IPS-NIHi7 (cell line): ENCODE data around the gene VWF.

Experiments used
- DNase-seq: peaks from one replicate; pipeline ENCODE4 v3.0.0; 2012; ENCODE audit warnings: mixed read lengths; ENCODE audit errors: extremely low spot score

VWF gene

DNA sequence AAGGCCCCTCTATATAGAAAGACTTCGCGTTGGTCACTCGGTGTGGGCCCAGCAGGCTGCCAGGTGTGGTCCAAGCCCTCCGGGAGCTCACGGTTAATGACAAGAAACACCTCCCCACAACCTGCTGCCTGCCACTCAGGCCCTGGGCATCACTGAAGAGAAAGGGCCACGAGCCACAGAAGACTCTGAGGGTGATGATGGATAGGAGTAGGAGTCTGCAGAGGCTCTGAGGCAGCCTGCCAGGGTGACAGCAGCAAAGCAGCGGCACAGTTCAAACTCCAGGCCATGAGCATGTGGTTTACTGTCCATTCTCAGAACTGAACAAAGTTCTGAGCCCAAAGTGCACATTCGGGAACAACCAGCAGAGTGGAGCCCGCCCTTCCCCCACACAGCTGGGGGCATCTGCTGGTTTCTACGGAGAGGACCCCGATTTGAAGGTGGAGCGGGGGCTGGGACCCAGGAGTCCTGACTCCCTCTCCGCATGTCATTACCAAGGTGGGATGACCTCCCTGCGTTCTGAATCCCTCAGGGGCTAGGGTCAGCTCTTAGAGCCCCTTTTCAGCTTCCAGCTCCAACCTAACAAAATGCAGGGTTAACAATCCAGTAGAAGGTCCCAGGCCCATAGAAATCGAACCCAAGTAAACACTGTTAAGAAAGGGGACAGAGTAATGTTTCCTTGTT lies 65.8 kb downstream of the VWF start:
- no peak for DNase-seq

DNA sequence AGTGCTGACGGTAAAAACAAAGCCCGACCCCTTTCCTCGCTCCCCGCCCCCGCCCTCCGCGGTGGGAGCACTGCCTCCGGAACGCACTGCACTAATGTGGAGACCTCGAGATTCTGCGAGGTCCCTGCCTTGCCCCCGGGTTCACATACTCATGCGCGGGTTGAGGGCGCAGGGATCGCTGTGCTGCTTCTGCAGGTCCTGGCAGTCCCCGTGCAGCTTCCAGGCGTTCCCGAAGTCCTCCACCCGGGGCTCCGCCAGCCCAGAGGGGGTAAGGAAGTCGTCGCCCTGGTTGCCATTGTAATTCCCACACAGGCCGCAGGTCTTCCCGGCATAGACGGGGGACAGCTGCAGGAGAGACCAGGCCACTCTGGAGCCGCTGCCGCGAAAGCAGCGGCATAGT lies 66.8 kb downstream of the VWF start:
- DNase-seq, result peak; percentile 85

DNA sequence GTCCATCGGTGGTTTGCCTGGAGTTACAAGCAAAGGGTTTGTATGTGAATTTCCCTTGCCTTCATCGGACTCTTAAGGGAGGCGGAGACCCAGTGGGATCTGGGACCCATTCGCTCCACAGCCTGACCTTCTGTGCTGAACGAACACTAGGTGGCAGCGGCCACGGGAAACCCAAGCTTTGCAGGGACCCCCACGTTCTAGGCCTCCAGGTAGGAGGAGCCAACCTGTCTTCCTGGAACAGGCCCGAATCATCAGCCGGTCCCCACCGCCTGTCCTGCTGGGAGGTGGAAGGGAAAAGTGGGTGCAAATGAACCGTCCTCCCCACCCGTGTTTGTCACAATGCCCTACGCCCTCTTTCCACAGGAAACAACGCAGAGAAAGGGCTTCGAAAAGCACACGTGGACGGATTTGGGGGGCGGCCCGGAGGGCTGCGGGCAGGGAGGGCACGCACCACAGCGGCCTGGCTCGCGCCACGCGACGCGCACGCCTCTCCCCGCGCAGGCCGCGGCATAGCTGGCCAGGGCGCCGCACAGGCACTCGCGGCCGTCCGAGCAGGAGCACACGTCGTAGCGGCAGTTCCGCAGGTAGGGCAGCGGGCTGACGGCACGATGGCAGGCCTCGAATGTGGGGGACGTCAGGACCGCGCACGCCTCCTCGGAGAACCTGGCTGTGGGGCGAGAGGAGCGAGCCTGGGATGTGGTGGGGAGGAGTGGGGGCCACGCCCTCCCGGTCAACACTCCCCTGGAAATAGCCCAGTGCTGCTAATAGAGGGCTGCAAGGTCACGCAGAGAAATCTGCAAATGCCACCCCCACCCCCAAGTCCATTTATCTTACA lies 67.8 kb downstream of the VWF start:
- peak; percentile 86 for DNase-seq

DNA sequence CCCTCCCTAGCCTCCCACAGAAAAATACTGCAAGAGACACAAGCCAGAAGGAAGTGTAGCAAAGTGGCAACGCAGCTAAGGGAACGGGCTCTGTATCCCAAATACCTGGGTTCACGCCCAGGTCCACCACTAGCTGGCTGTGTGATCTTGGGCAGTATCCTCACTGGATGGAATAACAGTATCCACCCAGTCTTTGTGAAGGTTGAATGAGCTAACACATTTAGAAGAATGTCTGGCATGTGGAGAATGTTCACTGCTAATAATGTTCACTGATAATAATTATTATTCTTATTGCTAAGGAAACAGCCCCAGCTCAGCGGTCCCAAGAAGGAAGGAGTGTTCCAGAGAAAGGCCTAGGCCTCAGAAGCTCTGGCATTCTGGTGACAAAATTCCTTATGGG lies 70.9 kb downstream of the VWF start:
- DNase-seq, result no peak

DNA sequence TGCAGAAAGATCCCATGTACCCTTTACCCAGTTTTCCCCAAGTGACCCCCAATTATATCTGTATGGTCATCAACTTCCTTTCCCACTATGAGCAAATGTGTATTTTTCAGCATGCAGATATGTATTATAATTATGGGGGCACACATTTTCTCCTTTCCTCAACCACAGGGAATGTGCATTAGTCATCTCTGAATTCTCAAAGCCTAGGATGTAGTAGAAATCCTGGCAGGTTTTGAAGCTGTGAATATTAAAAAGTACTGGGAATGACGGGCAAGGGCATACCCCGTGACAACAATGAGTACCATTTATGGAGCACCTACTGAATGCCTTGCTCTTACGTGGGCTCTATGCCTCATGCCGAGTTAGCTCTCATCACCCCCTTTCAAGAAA lies 71.5 kb downstream of the VWF start:
- no peak for DNase-seq

DNA sequence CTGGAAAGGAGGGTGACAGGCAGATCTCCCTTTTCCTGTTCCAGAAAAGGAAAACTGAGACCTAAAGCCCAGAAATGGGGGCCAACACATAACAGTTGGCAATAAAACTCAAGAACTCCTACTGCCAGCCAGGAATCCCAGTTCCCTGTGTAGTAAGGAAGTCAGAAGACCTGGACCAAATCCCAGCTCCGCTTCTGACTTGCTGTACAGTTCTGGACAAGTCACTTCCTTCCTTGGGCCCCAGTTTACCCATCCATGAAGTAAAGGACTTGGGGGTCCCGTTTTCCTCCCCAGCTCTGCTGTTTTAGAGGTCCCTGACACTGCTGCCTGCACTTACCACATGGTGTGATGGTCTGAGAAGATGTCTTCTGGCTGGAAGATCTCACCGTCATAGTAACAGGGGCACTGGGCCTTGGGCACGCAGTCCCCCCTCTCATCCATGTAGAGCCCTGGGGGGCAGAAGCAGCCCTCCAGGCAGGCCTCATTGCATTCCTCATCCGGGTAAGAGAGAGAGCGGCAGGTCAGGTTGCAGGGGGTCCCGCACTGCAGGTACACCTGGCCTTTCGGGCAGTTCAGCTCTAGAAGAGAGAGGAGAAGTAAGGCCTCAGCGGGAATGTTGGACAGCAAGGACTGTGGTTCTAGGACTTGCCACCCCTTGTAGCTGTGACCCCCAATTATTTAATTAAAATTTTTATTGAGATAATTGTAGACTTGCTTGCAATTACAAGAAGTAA lies 72.1 kb downstream of the VWF start:
- DNase-seq, result no peak

DNA sequence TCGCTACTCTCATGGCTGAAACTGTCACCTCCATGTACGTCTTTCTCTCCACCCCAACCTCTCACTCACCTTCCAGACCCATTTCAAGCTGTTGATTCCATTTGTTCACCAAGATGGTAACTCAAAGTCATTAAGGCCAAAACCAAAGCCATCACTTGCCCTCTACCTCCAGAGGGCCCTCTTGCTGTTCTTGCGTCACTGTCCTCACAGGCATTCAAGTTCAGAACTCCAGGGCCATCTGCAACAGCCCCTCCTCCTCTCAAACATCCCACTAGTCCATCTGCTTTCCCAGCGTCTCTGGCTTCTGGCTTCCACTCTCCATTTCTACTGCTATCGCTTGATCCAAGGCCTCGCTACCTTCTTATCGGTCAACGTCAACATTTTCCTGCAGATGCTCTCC lies 74.5 kb downstream of the VWF start:
- no peak for DNase-seq

DNA sequence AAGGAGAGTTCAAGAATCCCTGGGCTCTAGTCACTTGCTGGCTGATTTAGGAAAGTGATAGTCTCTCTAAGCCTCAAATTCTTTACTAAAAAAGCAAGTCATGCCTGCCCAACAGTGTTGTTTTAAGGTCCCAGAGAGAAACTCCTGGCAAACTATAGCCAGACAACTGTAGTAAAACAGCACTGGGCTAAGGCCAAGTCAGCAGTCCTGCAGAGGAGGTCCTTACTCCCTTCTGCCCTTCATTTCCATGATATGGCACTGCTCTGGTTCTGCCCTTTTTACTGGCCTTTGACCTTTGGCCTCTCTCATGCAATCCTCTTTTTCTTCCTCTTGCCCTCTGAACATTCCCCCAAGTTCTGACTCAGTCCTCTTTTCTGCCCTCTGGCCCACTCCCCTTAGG lies 74.9 kb downstream of the VWF start:
- no peak for DNase-seq

DNA sequence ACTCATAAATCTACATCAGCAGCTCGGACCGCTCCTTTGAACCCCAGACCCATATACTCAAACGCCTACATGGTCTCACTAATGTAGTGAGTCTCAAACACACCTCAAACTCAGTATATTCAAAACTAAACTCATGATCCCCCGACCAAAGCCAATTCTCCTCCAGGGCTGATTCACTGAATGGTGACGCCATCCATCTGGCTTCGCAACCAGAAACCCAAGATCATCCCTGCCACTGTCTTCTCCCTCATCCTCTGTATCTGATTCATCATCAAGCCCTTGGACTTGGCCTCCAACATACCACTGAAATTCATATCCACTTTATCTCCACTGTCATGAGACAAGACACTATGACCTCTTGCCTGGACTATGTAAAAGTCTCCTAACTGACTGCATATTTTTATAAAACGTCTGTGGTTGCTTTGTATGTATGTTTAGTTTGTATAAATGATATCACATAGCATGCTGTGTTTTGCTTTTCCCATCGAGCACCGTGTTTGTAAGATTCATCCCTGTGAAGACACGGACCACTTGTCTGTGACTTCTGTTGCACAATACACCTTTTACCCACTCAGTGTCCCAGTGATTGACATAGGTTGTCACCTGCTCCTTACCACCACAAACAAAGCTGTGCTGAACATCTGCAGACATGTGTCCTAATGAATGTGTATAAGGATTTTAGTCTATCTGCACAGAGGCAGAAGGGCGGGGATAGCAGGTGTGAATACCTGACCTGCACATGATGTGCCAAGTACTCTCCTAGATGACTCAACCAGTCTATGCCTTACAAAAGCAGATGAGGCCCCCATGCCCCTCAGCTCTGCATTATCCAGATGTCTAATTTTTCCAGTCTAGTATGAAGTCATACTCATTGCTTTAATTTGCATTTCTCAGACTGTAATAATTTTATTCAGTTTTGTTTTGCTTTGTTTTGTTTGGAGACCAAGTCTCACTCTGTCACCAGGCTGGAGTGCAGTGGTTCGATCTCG lies 76.9 kb downstream of the VWF start:
- DNase-seq, result no peak

DNA sequence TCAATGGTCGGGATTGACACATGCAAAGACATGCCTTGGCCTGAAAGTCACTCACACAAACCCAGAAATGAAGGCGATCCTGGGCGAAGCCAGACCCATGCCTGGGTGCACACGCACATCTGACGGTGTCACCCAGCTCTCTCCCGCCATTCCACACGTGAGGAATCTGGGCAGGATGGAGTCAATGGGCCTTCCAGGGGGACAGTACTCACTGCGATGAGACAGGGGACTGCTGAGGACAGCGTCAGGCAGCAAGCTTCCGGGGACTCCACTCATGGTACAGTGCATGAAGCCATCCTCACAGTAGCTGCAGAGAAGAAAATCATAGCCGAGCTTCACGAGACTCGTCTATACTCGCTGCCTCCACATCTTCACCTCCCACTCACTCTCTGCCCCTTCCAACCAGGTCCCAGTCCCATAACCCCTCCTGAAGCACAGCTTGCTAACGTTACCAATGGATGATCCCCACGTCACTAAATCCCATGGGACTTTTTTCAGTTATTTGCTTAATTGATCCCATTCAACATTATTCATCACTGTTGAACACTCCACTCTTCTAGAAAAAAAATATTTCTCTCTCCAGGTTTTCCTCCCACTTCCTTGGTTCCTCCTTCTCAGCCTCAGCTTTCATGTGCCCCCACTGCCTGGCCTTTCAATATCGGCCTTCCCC lies 77.8 kb downstream of the VWF start:
- no peak for DNase-seq

DNA sequence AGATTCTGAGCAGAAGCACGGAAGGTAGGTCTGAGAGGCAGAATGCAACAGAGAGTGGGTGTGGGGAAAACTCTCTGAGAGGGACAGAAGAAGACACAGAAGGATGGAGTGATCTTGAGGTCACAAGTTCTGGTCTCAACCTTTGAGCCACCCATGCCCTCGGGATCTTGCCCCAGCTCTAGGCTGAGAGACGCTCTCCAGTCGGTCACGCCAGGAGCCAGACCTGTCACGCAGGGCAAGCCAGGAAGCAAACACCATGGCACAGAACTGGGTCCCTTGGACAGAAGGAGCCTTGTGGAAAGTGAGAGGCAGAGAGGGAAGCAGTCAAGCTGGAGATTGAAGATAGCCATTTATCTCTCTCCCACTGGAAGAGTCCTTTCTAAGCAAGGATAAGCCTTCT lies 79.0 kb downstream of the VWF start:
- DNase-seq, result no peak

DNA sequence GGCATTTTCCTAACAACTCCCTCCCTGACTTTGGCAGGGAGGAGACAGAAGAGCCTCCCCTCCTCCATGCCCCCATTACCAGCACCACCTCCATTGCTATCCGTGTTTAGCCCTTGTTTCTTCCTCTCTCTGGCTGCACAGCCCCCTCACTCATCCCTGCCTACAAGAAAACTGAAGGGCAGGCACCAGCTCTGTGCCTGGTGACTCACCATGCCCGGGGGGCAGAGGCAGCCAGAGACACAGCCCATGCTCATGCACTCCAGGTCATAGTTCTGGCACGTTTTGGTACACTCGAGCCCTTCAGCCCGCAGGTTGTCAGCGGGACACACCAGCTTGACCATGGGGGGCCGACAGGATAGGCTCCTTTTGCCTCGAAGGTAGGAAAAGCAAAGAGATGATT lies 80.4 kb downstream of the VWF start:
- no peak for DNase-seq

DNA sequence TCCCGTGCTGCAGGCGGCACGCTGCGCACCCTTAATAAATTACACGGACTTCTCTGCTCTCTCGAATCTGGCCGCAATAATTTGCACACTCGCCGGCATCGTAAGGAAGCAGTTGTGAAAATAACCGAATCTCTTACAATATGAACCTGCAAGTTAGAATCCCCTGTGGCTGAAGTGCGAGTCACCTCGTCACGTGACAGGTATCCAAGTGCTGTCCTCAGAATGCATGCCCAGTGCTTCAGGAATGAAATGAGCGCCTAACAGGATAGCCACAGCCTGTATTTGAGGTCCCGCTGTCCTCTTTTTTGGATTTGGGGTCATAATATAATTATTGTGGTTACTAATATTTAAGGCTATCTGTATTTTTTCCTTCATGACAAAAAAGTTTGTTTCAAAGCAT lies 82.0 kb downstream of the VWF start:
- no peak for DNase-seq

DNA sequence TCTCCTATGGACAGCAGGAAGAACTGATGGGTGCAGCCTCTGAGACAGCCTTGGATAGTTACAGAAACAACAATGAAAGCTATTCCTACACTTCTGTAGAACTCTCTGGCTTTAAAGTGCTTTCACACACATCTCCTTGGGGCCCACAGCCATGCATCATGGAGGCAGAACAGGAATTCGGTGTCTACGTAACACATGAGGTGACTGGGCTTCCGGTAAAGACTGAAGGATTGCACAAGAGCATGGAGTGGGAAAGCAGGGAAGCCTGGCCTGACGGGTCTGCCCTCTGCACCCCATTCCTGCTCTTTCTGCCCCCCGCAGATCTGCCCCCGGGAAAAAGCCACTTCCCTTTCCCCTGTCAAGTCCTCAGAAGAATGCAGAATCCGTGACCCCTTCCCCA lies 82.6 kb downstream of the VWF start:
- DNase-seq, result no peak

DNA sequence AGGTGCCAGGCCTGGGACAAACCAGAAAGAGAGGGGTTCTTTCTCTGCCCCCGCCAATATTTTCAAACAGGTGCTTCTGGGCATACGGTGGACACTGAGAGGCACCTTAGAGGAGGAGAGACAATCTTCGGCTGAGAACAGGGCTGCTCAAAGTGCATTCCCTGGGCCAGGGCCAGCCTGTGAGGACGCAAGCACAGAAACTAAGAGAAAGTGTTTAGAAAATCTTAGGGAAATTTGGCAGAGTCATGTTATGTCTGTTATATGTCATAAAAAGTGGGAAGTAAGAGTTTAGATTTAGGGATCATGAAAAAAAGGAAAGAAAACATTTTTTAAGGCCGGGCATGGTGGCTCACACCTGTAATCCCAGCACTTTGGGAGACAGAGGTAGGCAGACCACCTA lies 83.7 kb downstream of the VWF start:
- no peak for DNase-seq

DNA sequence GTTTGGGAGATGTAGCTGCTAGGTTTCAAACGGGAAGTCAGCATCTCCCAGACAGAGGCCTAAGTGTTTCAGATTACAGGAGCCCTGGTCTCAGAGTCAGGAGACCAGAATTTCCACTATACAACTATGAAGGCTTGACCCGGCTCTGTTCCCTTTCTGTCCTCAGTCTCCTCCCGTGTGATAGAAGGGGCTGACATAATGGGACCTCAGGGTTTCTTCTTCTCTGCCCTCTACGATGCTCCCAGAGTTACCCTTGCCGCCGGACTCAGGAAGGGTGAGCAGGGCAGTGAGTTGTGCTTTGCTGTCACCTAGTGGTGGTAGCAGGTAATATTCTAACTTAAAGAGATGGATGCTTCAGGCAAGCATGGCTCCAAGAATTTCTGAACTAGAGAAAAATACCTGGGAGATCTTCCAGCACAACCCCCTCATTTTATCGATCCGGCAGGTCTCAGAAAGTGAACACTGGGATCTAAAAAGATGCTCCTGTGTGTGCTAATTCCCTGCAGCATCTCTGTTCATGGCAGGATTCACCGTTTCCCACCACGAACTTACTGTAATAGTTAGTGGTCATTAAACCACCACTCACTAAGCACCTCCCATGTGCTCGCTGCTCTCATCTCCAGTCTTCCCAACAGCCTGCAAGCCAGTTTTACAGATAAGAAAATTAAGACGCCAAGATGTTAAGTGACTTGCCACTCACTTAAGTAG lies 84.4 kb downstream of the VWF start:
- peak; percentile 79 for DNase-seq

DNA sequence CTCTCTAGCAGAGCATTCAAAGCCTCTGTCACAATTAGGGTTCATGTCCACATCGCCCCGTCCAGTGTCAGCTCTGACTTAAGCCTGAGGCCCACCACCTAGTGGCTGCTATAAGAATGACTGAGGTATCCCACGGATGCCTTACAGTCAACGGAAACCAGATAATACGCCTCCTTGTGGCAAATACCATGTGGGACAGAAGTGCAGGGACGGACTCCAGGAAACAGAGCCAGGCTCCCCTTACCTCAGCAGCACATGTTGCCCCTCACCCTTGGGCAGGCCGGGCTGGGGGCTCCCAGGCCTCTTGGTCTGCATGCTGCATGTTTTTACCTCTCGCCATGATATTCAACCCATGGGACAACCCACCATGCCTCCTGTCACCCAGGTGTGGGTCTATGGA lies 86.3 kb downstream of the VWF start:
- DNase-seq, result peak; percentile 88

DNA sequence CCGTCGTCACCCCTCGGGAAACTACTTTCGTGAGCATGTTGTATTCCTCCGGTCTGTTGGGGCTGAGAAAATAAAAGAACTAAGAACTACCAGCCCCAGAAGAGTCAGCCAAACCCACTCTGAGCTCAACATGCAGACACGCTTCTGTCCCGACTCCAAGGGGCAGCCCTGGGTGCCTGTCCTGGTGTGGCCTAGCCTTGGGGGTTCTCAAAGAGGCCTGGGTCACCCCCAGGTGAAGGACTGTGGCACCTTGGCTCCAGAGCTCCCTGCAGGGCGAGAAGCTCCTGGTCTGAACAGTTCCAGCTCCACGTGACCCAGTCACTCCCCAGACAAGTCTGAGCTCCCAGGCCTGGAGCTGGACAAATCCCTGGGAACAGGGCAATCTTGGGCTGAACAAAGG lies 87.0 kb downstream of the VWF start:
- DNase-seq, result no peak

DNA sequence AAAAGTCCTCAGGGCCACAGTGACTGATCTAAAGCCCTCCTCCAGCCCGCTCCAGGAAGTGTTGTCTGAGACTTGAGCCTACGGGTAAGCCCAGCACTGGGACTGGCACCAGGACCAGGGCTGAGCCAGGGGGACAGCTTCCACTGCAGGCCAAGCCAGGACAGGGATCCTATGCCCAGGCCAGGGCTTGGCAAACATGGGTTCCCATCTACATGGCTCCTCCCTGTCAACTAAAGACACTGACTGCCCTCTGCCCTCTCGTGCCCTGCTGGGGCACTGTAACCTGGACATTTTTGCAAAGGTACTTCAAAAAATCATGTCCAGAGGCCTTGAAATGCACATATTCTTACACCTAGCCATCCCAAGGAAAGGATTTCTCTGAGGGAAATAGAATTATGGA lies 88.0 kb downstream of the VWF start:
- DNase-seq, result no peak

DNA sequence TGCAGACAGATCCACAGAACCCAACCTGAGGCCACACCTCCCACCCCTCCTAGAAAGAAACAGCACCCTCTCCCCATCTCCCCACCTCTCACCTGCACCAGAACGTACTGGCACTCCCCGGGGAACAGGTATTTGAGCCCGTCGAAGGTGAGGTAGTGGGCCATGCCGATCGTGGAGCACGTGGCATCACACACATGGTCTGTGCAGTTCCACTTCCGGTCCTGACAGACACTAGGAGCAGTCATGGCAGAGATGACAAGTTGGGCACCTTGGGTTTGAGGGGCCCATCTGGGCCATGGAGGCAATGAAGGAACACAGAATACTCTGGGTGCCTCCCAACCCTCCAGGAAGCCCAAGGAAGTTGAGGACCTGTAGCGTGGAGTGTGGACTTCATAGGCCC lies 89.9 kb downstream of the VWF start:
- DNase-seq, result no peak
